C4-2B (cell line): Measurements from ENCODE around the gene IFITM5.
"Not testable (repeated sequence)": the region's sequence is repeated elsewhere in the genome, so short reads cannot be mapped to it uniquely, and the experiment has no call there.

Experiments
- H3K27ac ChIP-seq: fragments of 450-650 bp; 2 replicates; pipeline ENCODE4 v1.5.1; 2017
- ZFX ChIP-seq: fragments of 450-650 bp; IDR thresholded peaks from 2 replicates; pipeline ENCODE4 v1.6.1; 2017
- TF ChIP-seq, protein P1 (sequence below): fragments of 450-650 bp; conservative IDR thresholded peaks from 2 replicates; pipeline ENCODE4 v1.5.1; 2017; ENCODE audit warnings: mild to moderate bottlenecking

The IFITM5 gene

DNA sequence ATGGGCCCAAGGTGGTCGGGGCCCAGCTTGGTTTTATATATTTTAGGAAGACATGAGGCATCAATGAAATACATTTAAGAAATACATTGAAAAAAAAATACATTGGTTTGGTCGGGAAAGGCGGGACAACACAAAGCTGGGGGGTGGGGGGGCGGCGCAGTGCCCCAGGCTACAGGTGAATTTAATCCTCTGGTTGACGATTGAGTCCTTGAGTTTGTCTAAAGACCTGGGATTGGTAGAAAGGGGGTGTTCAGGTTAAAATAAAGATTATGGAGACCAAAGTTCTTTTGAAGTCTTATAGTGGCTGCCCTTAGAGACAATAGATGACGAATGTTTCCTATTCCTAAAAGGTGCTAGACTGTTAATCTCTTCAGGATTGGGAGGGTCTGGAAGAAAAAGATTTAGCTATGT lies 17.6 kb upstream of the IFITM5 start:
- H3K27ac ChIP-seq = no peak overlapping the region
- TF ChIP-seq, protein P1, sequence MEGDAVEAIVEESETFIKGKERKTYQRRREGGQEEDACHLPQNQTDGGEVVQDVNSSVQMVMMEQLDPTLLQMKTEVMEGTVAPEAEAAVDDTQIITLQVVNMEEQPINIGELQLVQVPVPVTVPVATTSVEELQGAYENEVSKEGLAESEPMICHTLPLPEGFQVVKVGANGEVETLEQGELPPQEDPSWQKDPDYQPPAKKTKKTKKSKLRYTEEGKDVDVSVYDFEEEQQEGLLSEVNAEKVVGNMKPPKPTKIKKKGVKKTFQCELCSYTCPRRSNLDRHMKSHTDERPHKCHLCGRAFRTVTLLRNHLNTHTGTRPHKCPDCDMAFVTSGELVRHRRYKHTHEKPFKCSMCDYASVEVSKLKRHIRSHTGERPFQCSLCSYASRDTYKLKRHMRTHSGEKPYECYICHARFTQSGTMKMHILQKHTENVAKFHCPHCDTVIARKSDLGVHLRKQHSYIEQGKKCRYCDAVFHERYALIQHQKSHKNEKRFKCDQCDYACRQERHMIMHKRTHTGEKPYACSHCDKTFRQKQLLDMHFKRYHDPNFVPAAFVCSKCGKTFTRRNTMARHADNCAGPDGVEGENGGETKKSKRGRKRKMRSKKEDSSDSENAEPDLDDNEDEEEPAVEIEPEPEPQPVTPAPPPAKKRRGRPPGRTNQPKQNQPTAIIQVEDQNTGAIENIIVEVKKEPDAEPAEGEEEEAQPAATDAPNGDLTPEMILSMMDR = no peak
- no peak for TF ChIP-seq ZFX

DNA sequence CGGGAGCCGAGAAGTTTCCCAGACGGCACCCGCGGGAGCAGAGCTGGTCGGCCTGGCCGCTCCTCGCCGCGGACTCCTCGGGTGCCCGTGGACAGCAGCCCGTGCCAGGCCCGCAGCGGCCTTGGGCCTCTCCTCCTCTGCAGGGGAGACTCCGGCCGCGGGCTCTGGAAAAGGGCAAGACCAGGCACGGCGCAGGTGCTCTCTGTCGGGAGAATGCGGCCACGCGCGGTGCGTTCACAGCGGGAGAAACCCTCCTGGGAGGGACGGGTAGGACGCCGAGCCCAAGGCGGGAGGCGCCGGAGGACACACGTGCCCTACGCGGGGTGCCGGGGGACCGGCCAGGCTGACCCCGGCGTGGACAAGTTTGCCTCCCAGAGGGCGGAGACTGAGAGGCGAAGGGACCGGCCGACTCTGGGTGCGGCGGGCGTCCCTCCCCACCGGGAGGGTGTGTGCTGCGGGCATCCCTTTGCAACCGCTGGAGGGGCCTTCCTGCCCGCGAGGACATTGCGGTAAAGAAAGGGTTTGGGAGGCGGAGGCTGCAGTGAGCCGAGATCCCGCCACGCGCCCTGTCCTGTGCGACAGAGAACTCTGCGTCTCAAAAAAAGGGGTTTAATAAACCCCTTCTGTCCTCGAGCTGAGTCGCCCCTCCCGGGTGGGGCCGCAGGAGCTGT lies 16.8 kb upstream of the IFITM5 start:
- TF ChIP-seq, protein P1 = no peak
- TF ChIP-seq ZFX = no peak
- no peak overlapping the region for H3K27ac ChIP-seq

DNA sequence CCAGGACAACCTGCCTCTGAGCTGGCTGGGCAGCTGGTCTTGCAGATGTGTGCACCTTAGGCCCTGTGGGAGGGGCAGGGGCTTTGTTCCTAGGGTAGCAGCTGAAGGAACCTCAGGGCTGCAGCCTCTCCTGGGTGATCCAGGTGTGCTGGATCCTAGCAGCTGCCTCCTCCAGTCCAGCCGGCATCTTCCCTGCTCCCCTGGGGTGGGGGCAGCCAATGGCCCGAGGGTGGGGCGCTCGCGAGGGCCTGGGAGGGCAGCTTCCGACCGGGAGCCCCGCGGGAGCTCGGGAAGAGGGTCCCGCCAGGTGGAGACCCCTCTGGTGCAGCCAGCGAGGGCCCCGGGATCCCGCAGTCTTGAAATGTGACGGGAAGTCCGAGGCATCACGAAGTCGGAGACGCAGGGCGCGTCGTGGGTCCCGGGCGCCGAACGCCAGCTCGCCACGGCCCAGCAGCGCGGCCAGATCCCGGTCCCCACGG lies 16.2 kb upstream of the IFITM5 start:
- no peak for TF ChIP-seq ZFX
- TF ChIP-seq, protein P1 = no peak
- H3K27ac ChIP-seq = no peak overlapping the region

DNA sequence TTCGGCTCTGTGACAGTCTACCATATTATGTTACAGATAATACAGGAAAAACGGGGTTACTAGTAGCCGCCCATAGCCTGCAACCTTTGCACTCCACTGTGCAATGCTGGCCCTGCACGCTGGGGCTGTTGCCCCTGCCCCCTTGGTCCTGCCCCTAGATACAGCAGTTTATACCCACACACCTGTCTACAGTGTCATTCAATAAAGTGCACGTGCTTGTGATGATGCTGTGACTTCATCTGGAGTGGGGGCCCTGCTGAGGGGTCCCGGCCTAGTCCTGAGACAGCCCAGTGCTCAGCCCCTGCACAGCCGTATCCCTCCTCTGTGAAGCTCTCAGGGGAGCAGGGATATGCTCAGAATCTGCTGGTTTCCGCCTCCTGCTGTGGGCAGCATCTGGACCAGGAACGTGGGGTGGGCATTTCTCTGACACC lies 15.7 kb upstream of the IFITM5 start:
- TF ChIP-seq, protein P1 = no peak
- TF ChIP-seq ZFX = no peak
- no peak overlapping the region for H3K27ac ChIP-seq

DNA sequence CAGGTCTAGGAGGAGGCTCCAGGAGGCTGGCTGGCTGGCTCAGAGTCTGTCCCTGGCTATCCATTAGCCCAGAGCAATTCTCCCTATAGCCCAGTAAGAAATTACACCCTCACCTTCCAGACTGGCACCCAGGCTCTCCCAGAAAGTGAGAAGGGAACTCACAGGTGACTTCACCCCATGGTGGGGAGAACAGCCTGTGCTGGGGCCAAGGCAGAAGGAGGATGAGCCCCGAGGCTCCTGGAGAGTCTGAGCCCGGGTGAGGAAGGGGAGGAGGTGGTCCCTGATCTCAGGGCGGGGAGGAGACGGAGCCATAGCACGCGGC lies 15.2 kb upstream of the IFITM5 start:
- not testable (repeated sequence) for H3K27ac ChIP-seq

DNA sequence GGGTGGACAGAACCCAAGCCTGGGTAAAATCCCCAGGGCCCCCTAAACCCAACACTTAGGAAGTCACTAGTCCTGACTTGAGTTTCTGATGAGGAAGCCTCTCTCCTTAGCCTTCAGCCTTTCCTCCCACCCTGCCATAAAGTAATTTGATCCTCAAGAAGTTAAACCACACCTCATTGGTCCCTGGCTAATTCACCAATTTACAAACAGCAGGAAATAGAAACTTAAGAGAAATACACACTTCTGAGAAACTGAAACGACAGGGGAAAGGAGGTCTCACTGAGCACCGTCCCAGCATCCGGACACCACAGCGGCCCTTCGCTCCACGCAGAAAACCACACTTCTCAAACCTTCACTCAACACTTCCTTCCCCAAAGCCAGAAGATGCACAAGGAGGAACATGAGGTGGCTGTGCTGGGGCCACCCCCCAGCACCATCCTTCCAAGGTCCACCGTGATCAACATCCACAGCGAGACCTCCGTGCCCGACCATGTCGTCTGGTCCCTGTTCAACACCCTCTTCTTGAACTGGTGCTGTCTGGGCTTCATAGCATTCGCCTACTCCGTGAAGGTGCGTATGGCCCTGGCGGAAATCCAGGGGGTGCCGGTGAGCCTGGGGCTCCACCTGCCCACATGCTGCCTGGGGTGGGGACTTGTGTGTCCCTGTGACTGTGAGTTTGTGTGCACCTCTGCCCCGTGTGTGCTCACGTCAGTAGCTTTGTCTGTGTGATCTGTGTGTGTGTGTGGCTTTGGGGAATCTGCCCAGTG lies 14.6 kb upstream of the IFITM5 start, which contains the start of gene IFITM1:
Gene IFITM1 (plus strand): TSS at position 254 of the 767 bp plus-strand sequence. CDS start 131 bp downstream, at position 385.
- H3K27ac ChIP-seq = peak within 1 kb of the TSS; percentile 44
- TF ChIP-seq, protein P1 = no peak
- TF ChIP-seq ZFX = no peak

DNA sequence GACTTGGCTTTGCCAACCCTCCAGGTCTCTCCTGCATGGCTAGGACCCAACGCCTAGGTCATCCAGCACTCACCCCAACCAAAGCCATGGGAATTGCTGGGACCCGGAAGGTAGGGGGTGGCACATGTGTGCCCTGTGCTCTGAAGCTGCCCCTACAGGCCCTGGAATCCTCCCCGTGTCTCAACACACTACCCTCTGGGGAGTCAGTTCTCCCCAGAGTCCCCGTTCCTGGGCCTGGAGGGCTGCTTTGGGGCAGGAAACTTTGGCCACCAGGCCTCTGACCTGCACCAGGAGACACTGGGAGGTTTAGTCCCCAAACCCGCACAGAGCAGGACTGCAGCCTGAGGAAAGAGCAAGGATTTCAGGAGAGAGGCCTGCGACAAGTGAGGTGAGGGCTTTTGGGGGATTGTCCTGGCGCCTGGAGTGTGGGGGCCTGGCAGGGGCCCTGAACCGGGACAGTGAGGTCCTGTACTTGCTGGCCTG lies 14.0 kb upstream of the IFITM5 start:
- TF ChIP-seq, protein P1 = no peak
- no peak; the same call in 1 of the 2 replicates for TF ChIP-seq ZFX
- peak overlapping the region; percentile 44 for H3K27ac ChIP-seq
